Right lobe of liver (tissue), 6 donors: ENCODE results near the gene CHMP6. TPM values are rescaled to one million over a fixed set of nuclear protein-coding genes. Genes with fewer than 3 reads are reported as not detected.
A peak's percentile ranks its signal among the peaks of the same experiment; 100 is the strongest.

Source experiments
- ATAC-seq, 4 donors: fragments of 200-7000 bp; cut with Tn5 transposase; one replicate each; pipeline ENCODE4 v1.9.1; 2020; ENCODE audit warnings: mild to moderate bottlenecking in 4 of 4, moderate library complexity in 4 of 4
- DNase-seq, 3 donors: peaks; one replicate each; pipeline ENCODE4 v3.0.0-alpha.2; 2020
- H3K27ac ChIP-seq, 3 donors: fragments of 200-600 bp; one replicate each; pipeline ENCODE4 v1.8.0; 2022
- H3K27me3 ChIP-seq, 2 donors: fragments of 200-600 bp; one replicate each; pipeline ENCODE4 v1.8.0; 2022
- H3K36me3 ChIP-seq, 4 donors: fragments of 200-600 bp; sonication (generic) in 1 of 4; one replicate each; pipeline versions ENCODE4 v1.5.1 to v1.8.0; 2017 to 2022; ENCODE audit warnings: control low read depth in 1 of 4
- H3K4me1 ChIP-seq, 4 donors: fragments of 200-600 bp; sonication (generic) in 1 of 4; one replicate each; pipeline versions ENCODE4 v1.5.1 to v1.8.0; 2017 to 2022; ENCODE audit warnings: control low read depth in 1 of 4
- H3K4me3 ChIP-seq, 3 donors: fragments of 200-600 bp; one replicate each; pipeline ENCODE4 v1.8.0; 2022
- H3K9me3 ChIP-seq, 4 donors: fragments of 200-600 bp; sonication (generic) in 1 of 4; one replicate each; pipeline versions ENCODE4 v1.5.1 to v1.8.0; 2017 to 2022; ENCODE audit warnings: control low read depth in 1 of 4
- CTCF ChIP-seq, 4 donors: fragments of 200-600 bp in 3 of 4; fragments of 450-650 bp in 1 of 4; IDR thresholded peaks; one replicate each; pipeline versions ENCODE4 v1.5.1 to v1.8.0; 2016 to 2022; ENCODE audit warnings: antibody characterized with exemption in 4 of 4, mild to moderate bottlenecking in 2 of 4
- POLR2A ChIP-seq: fragments of 450-650 bp; IDR thresholded peaks from one replicate; pipeline ENCODE4 v1.6.1; 2017; ENCODE audit warnings: antibody characterized with exemption, mild to moderate bottlenecking
- WGBS: methylation state at CpG from one replicate; pipeline ENCODE4 v1.1.6; 2018; ENCODE audit warnings: low coverage, low lambda C conversion rate; ENCODE audit not compliant: insufficient coverage; ENCODE audit errors: missing lambda C conversion rate; 5-methylcytosine and 5-hydroxymethylcytosine counted together
- intact Hi-C, 2 donors: fragments of 100-400 bp; cut with DNase I; formaldehyde crosslinking; loops; one replicate each; pipeline versions ENCODE4 v1.11.2 to v1.14.1; 2022
- total RNA-seq, 6 experiments: library from RNA; depleted of rRNA in 2 of 6; stranded (reverse); fragments of >200 nt in 2 of 6; fragmentation: NEBNext Ultra II Directional in 3 of 6; extraction: Animal tissue kit (Norgen Biotek cat#: 25700) in 3 of 6; gene quantifications; one replicate each; pipeline versions ENCODE4 v1.1.0 to v1.2.4, GENCODE V29; 2016 to 2023
- donor health status: DM: no; HTN: yes; CAD: no.
- donor health status: DM: no; HTN: no; CAD: no.
- donor health status: DM: no; HTN: no; CAD: no.
- donor health status: DM: no; HTN: yes; CAD: no.
- donor health status: DM: no; HTN: yes; CAD: no.

CHMP6 gene
- total RNA-seq, 6 experiments from 2014 or later = 13.4 to 27.8 (median 15.6) TPM

GRCh38 chr17:81002013-81002384 is 10.4 kb downstream of the CHMP6 start:
- DNase-seq = no peak
- ATAC-seq = no peak
- no peak overlapping the region for H3K27ac ChIP-seq
- peaks cover 0 to 37% (median 11%) of the 10 kb centered on the region in 4 donors for H3K4me1 ChIP-seq
- H3K36me3 ChIP-seq = peaks cover 0 to 23% (median 2%) of the 10 kb centered on the region in 4 donors
- TF ChIP-seq CTCF (IDR thresholded peaks at IDR 0.05) (no peak), POLR2A (no peak)
- intact Hi-C loops = no loop called here
- no peaks in the 10 kb centered on the region for H3K9me3 ChIP-seq
- peaks cover 0 to 4% of the 10 kb centered on the region in 2 donors for H3K27me3 ChIP-seq
- H3K4me3 ChIP-seq = no peak overlapping the region
- 74% methylated on average over 8 of the region's 10 CpGs for WGBS

GRCh38 chr17:81002409-81003361 is 11.0 kb downstream of the CHMP6 start:
- ATAC-seq (no peak), DNase-seq (peak in 1 of 3 donors; percentile 52)
- peaks cover 0 to 4% of the 10 kb centered on the region in 2 donors for H3K27me3 ChIP-seq
- no peak overlapping the region for H3K27ac ChIP-seq
- no peak overlapping the region for H3K4me3 ChIP-seq
- peaks cover 0 to 37% (median 11%) of the 10 kb centered on the region in 4 donors for H3K4me1 ChIP-seq
- no peak for TF ChIP-seq POLR2A
- TF ChIP-seq CTCF (IDR thresholded peaks at IDR 0.05) = no peak
- 54% methylated on average over 20 of the region's 21 CpGs for WGBS
- no peaks in the 10 kb centered on the region for H3K9me3 ChIP-seq
- peaks cover 0 to 16% (median 0%) of the 10 kb centered on the region in 4 donors for H3K36me3 ChIP-seq
- intact Hi-C loops = no loop called here

GRCh38 chr17:81003711-81004475 is 12.3 kb downstream of the CHMP6 start:
- peak in 2 of 3 donors; percentile 44 to 53 for DNase-seq
- Histone ChIP-seq H3K4me3 (no peak overlapping the region), H3K9me3 (no peaks in the 10 kb centered on the region), H3K36me3 (peaks cover 0 to 6% (median 0%) of the 10 kb centered on the region in 4 donors), H3K27me3 (peaks cover 0 to 4% of the 10 kb centered on the region in 2 donors), H3K4me1 (peaks cover 0 to 37% (median 11%) of the 10 kb centered on the region in 4 donors), H3K27ac (no peak overlapping the region)
- 0% methylated on average over 10 of the region's 72 CpGs for WGBS
- intact Hi-C loops = no loop called here
- no peak for ATAC-seq
- TF ChIP-seq POLR2A = no peak
- no peak for TF ChIP-seq CTCF (IDR thresholded peaks at IDR 0.05)

GRCh38 chr17:81006891-81007290 is 15.2 kb downstream of the CHMP6 start:
- no peak overlapping the region for H3K27ac ChIP-seq
- H3K4me3 ChIP-seq = no peak overlapping the region
- no peaks in the 10 kb centered on the region for H3K36me3 ChIP-seq
- peaks cover 0 to 4% of the 10 kb centered on the region in 2 donors for H3K27me3 ChIP-seq
- peaks cover 0 to 20% (median 1%) of the 10 kb centered on the region in 4 donors for H3K4me1 ChIP-seq
- DNase-seq = no peak
- no peak for TF ChIP-seq CTCF (IDR thresholded peaks at IDR 0.05)
- no peak for TF ChIP-seq POLR2A
- intact Hi-C loops = no loop called here
- no peak for ATAC-seq
- H3K9me3 ChIP-seq = no peaks in the 10 kb centered on the region
- WGBS = 77% methylated on average over 9 of the region's 10 CpGs
